CD4-positive, alpha-beta memory T cell (primary cell): Measurements from ENCODE around the gene STAT5A. TPM values are rescaled to one million over a fixed set of nuclear protein-coding genes. Genes with fewer than 3 reads are reported as not detected.

ENCODE experiments used
- CTCF ChIA-PET: fragments of 350-600 bp; sonication (Branson Sonifier 250); formaldehyde crosslinking; loops from one replicate; lab custom pipeline; 2021; ENCODE audit warnings: inconsistent platforms; ENCODE audit not compliant: partially characterized antibody; lab: Charles Lee
- POLR2A ChIA-PET: fragments of 350-600 bp; sonication (Branson Sonifier 250); formaldehyde crosslinking; loops from one replicate; lab custom pipeline; 2021; ENCODE audit not compliant: partially characterized antibody; lab: Charles Lee
- DNase-seq, 5 donors: peaks; one replicate each; pipeline versions ENCODE4 v3.0.0 to v3.0.0-alpha.2; 2020 to 2022; ENCODE audit warnings: mixed read lengths in 1 of 5
- H3K27ac ChIP-seq: one replicate; pipeline ENCODE4 v1.7.0; 2013; ENCODE audit warnings: low read depth, low read length
- H3K27me3 ChIP-seq: 2 replicates; pipeline ENCODE4 v1.7.0; 2013; ENCODE audit warnings: mild to moderate bottlenecking, low read length, moderate library complexity; ENCODE audit not compliant: insufficient read depth
- H3K36me3 ChIP-seq: 2 replicates; pipeline ENCODE4 v1.7.0; 2013; ENCODE audit warnings: mild to moderate bottlenecking, low read length, moderate library complexity; ENCODE audit not compliant: insufficient read depth
- H3K4me1 ChIP-seq: 2 replicates; pipeline ENCODE4 v1.7.0; 2013; ENCODE audit warnings: mild to moderate bottlenecking, low read length, moderate library complexity; ENCODE audit not compliant: insufficient read depth
- H3K4me3 ChIP-seq, 2 donors: one replicate each; pipeline ENCODE4 v1.7.0; 2013; ENCODE audit warnings: low read length in 2 of 2, mild to moderate bottlenecking in 1 of 2
- H3K9me3 ChIP-seq, 2 donors: one replicate each; pipeline ENCODE4 v1.7.0; 2013; ENCODE audit warnings: low read length in 2 of 2, control low read depth in 1 of 2; ENCODE audit not compliant: control insufficient read depth in 1 of 2
- H3K27ac Mint-ChIP-seq, 7 donors: one replicate each; pipeline ENCODE4 v1.8.0; 2020 to 2021; ENCODE audit warnings: mixed read lengths in 7 of 7, mild to moderate bottlenecking in 6 of 7, inconsistent platforms in 3 of 7, moderate library complexity in 3 of 7
- H3K27me3 Mint-ChIP-seq, 2 donors: one replicate each; pipeline ENCODE4 v1.8.0; 2020 to 2021; ENCODE audit warnings: mixed read lengths in 2 of 2
- H3K36me3 Mint-ChIP-seq, 2 donors: one replicate each; pipeline ENCODE4 v1.8.0; 2020 to 2021; ENCODE audit warnings: mixed read lengths in 2 of 2, inconsistent platforms in 1 of 2, mild to moderate bottlenecking in 1 of 2
- H3K4me1 Mint-ChIP-seq, 4 donors: one replicate each; pipeline ENCODE4 v1.8.0; 2020 to 2021; ENCODE audit warnings: mixed read lengths in 4 of 4, mild to moderate bottlenecking in 1 of 4
- H3K4me3 Mint-ChIP-seq, 8 donors: one replicate each; pipeline ENCODE4 v1.8.0; 2020 to 2021; ENCODE audit warnings: mixed read lengths in 8 of 8, mild to moderate bottlenecking in 7 of 8, moderate library complexity in 6 of 8, inconsistent platforms in 3 of 8
- H3K9me3 Mint-ChIP-seq, 8 donors: one replicate each; pipeline ENCODE4 v1.8.0; 2020 to 2021; ENCODE audit warnings: mixed read lengths in 8 of 8, mild to moderate bottlenecking in 5 of 8, inconsistent platforms in 3 of 8, moderate library complexity in 1 of 8
- intact Hi-C: fragments of 100-400 bp; cut with micrococcal nuclease; formaldehyde crosslinking; loops from one replicate; pipeline ENCODE4 v1.15.1; 2023
- polyA plus RNA-seq, 2 donors: library from polyadenylated mRNA; unstranded; fragments of 300-500 nt; fragmentation: Illumina TruSeq; gene quantifications; one replicate each; pipeline ENCODE4 v1.2.3, GENCODE V29; 2021
- total RNA-seq, 2 experiments: library from RNA; stranded (reverse); gene quantifications; one replicate each; pipeline ENCODE4 v1.2.3, GENCODE V29; 2021

The STAT5A gene
- total and polyA plus RNA-seq, 4 experiments from 2014 or later: 66.7 to 133 (median 112) TPM

- H3K27ac Mint-ChIP-seq: peak overlapping the region; percentile 97 to 100 (median 99)
- CTCF ChIA-PET: interaction anchor here (1.1 to 3.9 kb wide), 6 partner anchors 11 to 131 kb away, joined by 3 to 35 read pairs (median 4); no protein-coding TSS in a partner anchor
Measured at GRCh38 chr17:42275527-42276358, 12.6 kb upstream of the STAT5A start.

GRCh38 chr17:42276359-42276608 is 12.0 kb upstream of the STAT5A start, which contains the start of gene STAT5B:
Gene STAT5B (minus strand): TSS chr17:42276391. CDS start chr17:42232127, 44,264 bp downstream.
- no peaks in the 10 kb centered on the region for H3K27me3 Mint-ChIP-seq
- CTCF ChIA-PET: interaction anchor here (1.1 to 3.9 kb wide), 3 partner anchors 13 to 130 kb away, joined by 3 to 35 read pairs (median 3); no protein-coding TSS in a partner anchor
- peaks cover 31 to 58% (median 46%) of the 10 kb centered on the region in 4 donors for H3K4me1 Mint-ChIP-seq

More at GRCh38 chr17:42275527-42276358, 12.6 kb upstream of the STAT5A start:
- Histone ChIP-seq H3K27ac (peak overlapping the region; percentile 92), H3K4me3 (peak overlapping the region; percentile 87 to 97), H3K27me3 (no peaks in the 10 kb centered on the region), H3K4me1 (peaks cover 48% of the 10 kb centered on the region), H3K36me3 (no peaks in the 10 kb centered on the region), H3K9me3 (no peaks in the 10 kb centered on the region)
- Mint-ChIP-seq H3K4me3 (peak overlapping the region; percentile 97 to 100 (median 98)), H3K36me3 (peaks cover 3 to 23% of the 10 kb centered on the region in 2 donors), H3K27me3 (no peaks in the 10 kb centered on the region), H3K9me3 (peaks cover 0 to 4% (median 0%) of the 10 kb centered on the region in 8 donors), H3K4me1 (peaks cover 34 to 63% (median 51%) of the 10 kb centered on the region in 4 donors)
- intact Hi-C loops: loop anchor here (1.0 to 10.0 kb wide), 3 partner anchors 13 to 51 kb away; partner anchors contain the start of gene STAT5A
- peak in 4 of 5 donors; percentile 27 to 67 (median 30) for DNase-seq
- POLR2A ChIA-PET: interaction anchor here (0.8 to 13.6 kb wide), 14 partner anchors 9 to 586 kb away, joined by 3 to 286 read pairs (median 6); partner anchors contain the start of genes EIF1, GHDC, STAT3 and STAT5A

GRCh38 chr17:42276609-42277341 is 11.5 kb upstream of the STAT5A start:
- H3K27ac ChIP-seq: peak overlapping the region; percentile 81
- H3K36me3 ChIP-seq: no peaks in the 10 kb centered on the region
- intact Hi-C loops: loop anchor here (5.0 to 10.0 kb wide), 2 partner anchors 36 to 52 kb away; no protein-coding TSS in a partner anchor
- H3K4me3 ChIP-seq: peak overlapping the region; percentile 71 to 77
- no peaks in the 10 kb centered on the region for H3K27me3 Mint-ChIP-seq
- H3K4me1 Mint-ChIP-seq: peaks cover 27 to 53% (median 41%) of the 10 kb centered on the region in 4 donors
- no peaks in the 10 kb centered on the region for H3K9me3 ChIP-seq
- H3K36me3 Mint-ChIP-seq: peaks cover 3 to 20% of the 10 kb centered on the region in 2 donors
- H3K4me1 ChIP-seq: peaks cover 38% of the 10 kb centered on the region
- peak overlapping the region; percentile 65 to 97 (median 91) for H3K27ac Mint-ChIP-seq
- H3K9me3 Mint-ChIP-seq: peaks cover 0 to 4% (median 0%) of the 10 kb centered on the region in 8 donors
- peak overlapping the region; percentile 68 to 92 (median 84) for H3K4me3 Mint-ChIP-seq
- no peaks in the 10 kb centered on the region for H3K27me3 ChIP-seq
- ChIA-PET POLR2A (interaction anchor here (0.7 to 13.6 kb wide), 12 partner anchors 8 to 112 kb away, joined by 3 to 286 read pairs (median 7); partner anchors contain the start of genes GHDC, STAT3 and STAT5A), CTCF (interaction anchor here (1.1 to 2.2 kb wide), 4 partner anchors 29 to 93 kb away, joined by 3 to 10 read pairs (median 5); no protein-coding TSS in a partner anchor)
- peak in 1 of 5 donors; percentile 73 for DNase-seq

More at GRCh38 chr17:42276359-42276608, 12.0 kb upstream of the STAT5A start, which contains the start of gene STAT5B:
- Mint-ChIP-seq H3K27ac (peak within 1 kb of the TSS; percentile 97 to 100 (median 99)), H3K4me3 (peak within 1 kb of the TSS; percentile 97 to 100 (median 98)), H3K9me3 (peaks cover 0 to 4% (median 0%) of the 10 kb centered on the region in 8 donors), H3K36me3 (peaks cover 3 to 20% of the 10 kb centered on the region in 2 donors)
- Histone ChIP-seq H3K9me3 (no peaks in the 10 kb centered on the region), H3K27ac (peak within 1 kb of the TSS; percentile 92), H3K4me1 (peaks cover 42% of the 10 kb centered on the region), H3K4me3 (peak within 1 kb of the TSS; percentile 87 to 97), H3K27me3 (no peaks in the 10 kb centered on the region), H3K36me3 (no peaks in the 10 kb centered on the region)
- POLR2A ChIA-PET: interaction anchor here (0.8 to 13.6 kb wide), 9 partner anchors 10 to 113 kb away, joined by 3 to 286 read pairs (median 16); partner anchors contain the start of genes GHDC, STAT3 and STAT5A
- DNase-seq: peak in 4 of 5 donors; percentile 73 to 82 (median 76)
- intact Hi-C loops: loop anchor here (5.0 to 10.0 kb wide), 2 partner anchors 36 to 51 kb away; no protein-coding TSS in a partner anchor

DNA sequence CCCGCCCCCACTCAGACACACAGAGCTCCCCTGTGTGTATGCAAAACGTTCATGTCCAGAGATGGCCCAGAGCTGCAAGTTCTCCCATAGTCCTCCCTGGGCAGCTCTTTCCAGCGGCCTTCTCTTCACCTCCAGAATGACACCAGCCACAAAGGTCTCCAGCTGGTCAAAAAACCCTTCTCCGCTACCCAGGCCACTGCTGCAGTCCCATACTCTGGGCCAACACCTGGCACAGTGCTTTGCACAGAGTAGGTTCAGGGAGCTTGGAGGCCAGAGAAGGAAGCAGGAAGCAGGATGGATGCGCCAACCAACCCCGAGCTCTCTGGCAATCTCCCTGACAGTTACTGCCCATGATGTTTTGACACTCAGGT is 11.0 kb upstream of the STAT5A start:
- Histone ChIP-seq H3K4me3 (peak overlapping the region in 1 of 2 donors; percentile 71), H3K27ac (peak overlapping the region; percentile 81), H3K9me3 (no peaks in the 10 kb centered on the region), H3K4me1 (peaks cover 32% of the 10 kb centered on the region), H3K27me3 (no peaks in the 10 kb centered on the region), H3K36me3 (no peaks in the 10 kb centered on the region)
- intact Hi-C loops: loop anchor here (5.0 to 10.0 kb wide), 2 partner anchors 35 to 53 kb away; no protein-coding TSS in a partner anchor
- Mint-ChIP-seq H3K36me3 (peaks cover 3 to 20% of the 10 kb centered on the region in 2 donors), H3K27ac (peak overlapping the region; percentile 5 to 97 (median 91)), H3K27me3 (no peaks in the 10 kb centered on the region), H3K4me3 (peak overlapping the region; percentile 68 to 92 (median 84)), H3K4me1 (peaks cover 21 to 47% (median 36%) of the 10 kb centered on the region in 4 donors), H3K9me3 (peaks cover 0 to 4% (median 0%) of the 10 kb centered on the region in 8 donors)
- CTCF ChIA-PET: interaction anchor here (0.7 to 2.2 kb wide), 5 partner anchors 29 to 94 kb away, joined by 3 to 10 read pairs (median 3); no protein-coding TSS in a partner anchor
- DNase-seq: no peak
- POLR2A ChIA-PET: interaction anchor here (0.7 to 13.6 kb wide), 10 partner anchors 9 to 112 kb away, joined by 3 to 286 read pairs (median 7); partner anchors contain the start of genes GHDC and STAT5A

GRCh38 chr17:42279776-42280630 is 8.3 kb upstream of the STAT5A start:
- Histone ChIP-seq H3K9me3 (no peaks in the 10 kb centered on the region), H3K4me1 (peaks cover 10% of the 10 kb centered on the region), H3K27me3 (no peaks in the 10 kb centered on the region), H3K36me3 (no peaks in the 10 kb centered on the region), H3K27ac (no peak overlapping the region), H3K4me3 (no peak overlapping the region)
- peak overlapping the region in 2 of 8 donors; percentile 9 to 62 for H3K4me3 Mint-ChIP-seq
- H3K27me3 Mint-ChIP-seq: no peaks in the 10 kb centered on the region
- no peak for DNase-seq
- H3K9me3 Mint-ChIP-seq: peaks cover 0 to 2% (median 0%) of the 10 kb centered on the region in 8 donors
- POLR2A ChIA-PET: interaction anchor here (0.8 to 12.2 kb wide), 3 partner anchors 8 to 58 kb away, joined by 3 to 255 read pairs (median 25); partner anchors contain the start of gene STAT5A
- CTCF ChIA-PET: interaction anchor here (0.7 to 2.1 kb wide), 2 partner anchors 8 to 58 kb away, joined by 3 to 5 read pairs; partner anchors contain the start of gene STAT5A
- H3K36me3 Mint-ChIP-seq: peaks cover 3 to 8% of the 10 kb centered on the region in 2 donors
- intact Hi-C loops: loop anchor here (5.0 to 10.0 kb wide), 2 partner anchors 32 to 55 kb away; no protein-coding TSS in a partner anchor
- peaks cover 13 to 30% (median 20%) of the 10 kb centered on the region in 4 donors for H3K4me1 Mint-ChIP-seq
- H3K27ac Mint-ChIP-seq: peak overlapping the region in 6 of 7 donors; percentile 29 to 71 (median 64)
